Activated CD4-positive, alpha-beta T cell treated with anti-CD3 and anti-CD28 coated beads, Interleukin-2, amount 10 ng/mL, durations not matched to agents 24 days and 14 days (primary cell): Measurements from ENCODE around the gene SDE2. TPM values are rescaled to one million over a fixed set of nuclear protein-coding genes. Genes with fewer than 3 reads are reported as not detected.
"Not testable (repeated sequence)": the region's sequence is repeated elsewhere in the genome, so short reads cannot be mapped to it uniquely, and the experiment has no call there.

ENCODE experiments used
- DNase-seq: peaks from one replicate; pipeline ENCODE4 v3.0.0; 2022
- H3K27ac Mint-ChIP-seq: one replicate; pipeline ENCODE4 v1.8.0; 2022; ENCODE audit warnings: mild to moderate bottlenecking, mixed read lengths
- H3K27me3 Mint-ChIP-seq: one replicate; pipeline ENCODE4 v1.8.0; 2022; ENCODE audit warnings: mixed read lengths
- H3K36me3 Mint-ChIP-seq: one replicate; pipeline ENCODE4 v1.8.0; 2022; ENCODE audit warnings: low read depth, mild to moderate bottlenecking, mixed read lengths
- H3K4me1 Mint-ChIP-seq: one replicate; pipeline ENCODE4 v1.8.0; 2021; ENCODE audit warnings: mixed read lengths
- H3K4me3 Mint-ChIP-seq: one replicate; pipeline ENCODE4 v1.8.0; 2022; ENCODE audit warnings: mild to moderate bottlenecking, moderate library complexity, mixed read lengths
- H3K9me3 Mint-ChIP-seq: one replicate; pipeline ENCODE4 v1.8.0; 2021; ENCODE audit warnings: mixed read lengths
- intact Hi-C: fragments of 100-400 bp; cut with micrococcal nuclease; formaldehyde crosslinking; loops from one replicate; pipeline ENCODE4 v1.15.1; 2023
- total RNA-seq: library from RNA; stranded (reverse); gene quantifications from 2 replicates; pipeline ENCODE4 v1.2.3, GENCODE V29; 2022

Gene SDE2
- total RNA-seq, 1 donor from 2014 or later = 27.1 TPM

DNA sequence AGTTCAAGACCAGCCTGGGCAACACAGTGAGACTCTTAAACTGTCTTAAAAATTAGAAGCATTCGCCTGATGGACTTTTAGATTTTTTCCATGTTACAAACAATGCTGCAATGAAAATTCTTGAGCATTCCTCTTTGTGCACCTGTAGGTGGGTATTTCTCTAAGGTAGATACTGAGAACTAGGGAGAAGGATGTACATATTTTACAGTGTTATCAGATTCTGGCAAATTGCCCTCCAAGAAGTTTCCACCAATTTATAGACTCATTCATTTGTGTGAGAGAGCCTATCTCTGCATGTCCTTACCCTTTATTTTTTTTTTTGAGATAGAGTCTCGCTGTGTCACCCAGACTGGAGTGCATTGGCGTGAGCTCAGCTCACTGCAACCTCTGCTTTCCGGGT lies 45.8 kb downstream of the SDE2 start:
- H3K4me3 Mint-ChIP-seq = no peak overlapping the region
- peaks cover 24% of the 10 kb centered on the region for H3K27me3 Mint-ChIP-seq
- H3K36me3 Mint-ChIP-seq = no peaks in the 10 kb centered on the region
- H3K27ac Mint-ChIP-seq = no peak overlapping the region
- intact Hi-C loops = no loop called here
- H3K9me3 Mint-ChIP-seq = no peaks in the 10 kb centered on the region
- no peaks in the 10 kb centered on the region for H3K4me1 Mint-ChIP-seq
- DNase-seq = no peak

DNA sequence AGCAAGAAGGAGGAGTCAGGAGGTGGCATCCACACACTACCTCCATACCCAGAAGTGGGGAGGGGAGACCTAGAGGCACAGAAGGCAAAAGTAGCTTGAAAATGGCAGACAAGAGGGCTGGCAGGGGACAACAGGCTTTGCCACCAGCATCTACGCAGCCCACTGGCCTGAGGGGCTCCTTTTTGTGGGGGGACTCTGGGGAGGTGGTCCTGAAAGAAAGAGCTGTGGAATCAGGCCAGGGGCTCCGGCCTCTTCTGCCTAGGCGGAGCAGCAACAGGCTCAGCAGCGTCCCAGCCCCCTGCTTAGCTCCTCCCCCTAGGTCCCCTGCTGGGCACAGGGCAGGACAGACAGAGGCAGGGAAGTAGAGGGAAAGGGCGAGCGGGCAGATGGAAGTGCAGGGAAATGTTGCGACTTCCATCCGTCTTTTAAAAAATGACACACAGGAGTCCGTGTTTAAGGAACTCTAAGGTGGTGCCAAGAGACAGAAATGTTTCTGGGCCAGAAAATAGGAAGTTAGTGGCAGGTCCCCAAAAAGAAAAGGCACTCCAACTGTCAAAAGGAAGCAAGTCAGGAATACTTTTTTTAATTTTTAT lies 48.1 kb downstream of the SDE2 start:
- no peak overlapping the region for H3K4me3 Mint-ChIP-seq
- H3K27ac Mint-ChIP-seq = no peak overlapping the region
- H3K4me1 Mint-ChIP-seq = no peaks in the 10 kb centered on the region
- H3K9me3 Mint-ChIP-seq = no peaks in the 10 kb centered on the region
- H3K36me3 Mint-ChIP-seq = no peaks in the 10 kb centered on the region
- peaks cover 29% of the 10 kb centered on the region for H3K27me3 Mint-ChIP-seq
- no peak for DNase-seq
- intact Hi-C loops = no loop called here

DNA sequence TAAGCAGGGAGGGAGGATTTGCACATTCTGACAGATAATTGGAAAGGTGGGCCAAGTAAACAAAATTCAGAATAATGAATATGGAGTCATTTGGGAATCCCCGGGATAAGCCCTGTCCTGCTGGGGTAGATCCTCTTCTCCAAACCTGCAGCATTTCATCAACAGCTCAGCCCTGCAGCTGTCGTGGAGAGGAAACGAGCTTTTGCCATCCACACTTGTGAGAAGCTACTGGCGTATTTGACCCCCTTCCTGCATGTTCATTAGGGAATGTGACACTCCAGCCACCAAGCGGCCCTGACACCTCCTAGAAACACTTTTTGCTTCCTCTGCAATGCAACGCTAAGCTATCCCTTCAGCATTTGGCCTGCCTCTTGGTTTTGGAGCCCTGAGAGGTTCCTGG lies 50.1 kb downstream of the SDE2 start:
- H3K9me3 Mint-ChIP-seq = no peaks in the 10 kb centered on the region
- intact Hi-C loops = no loop called here
- peaks cover 7% of the 10 kb centered on the region for H3K4me1 Mint-ChIP-seq
- no peak overlapping the region for H3K27ac Mint-ChIP-seq
- no peak for DNase-seq
- H3K36me3 Mint-ChIP-seq = no peaks in the 10 kb centered on the region
- H3K27me3 Mint-ChIP-seq = peaks cover 36% of the 10 kb centered on the region
- H3K4me3 Mint-ChIP-seq = no peak overlapping the region

GRCh38 chr1:225946803-225947202 lies 52.3 kb downstream of the SDE2 start:
- Mint-ChIP-seq H3K4me3 (no peak overlapping the region), H3K27ac (no peak overlapping the region), H3K36me3 (no peaks in the 10 kb centered on the region), H3K4me1 (peaks cover 7% of the 10 kb centered on the region), H3K9me3 (no peaks in the 10 kb centered on the region), H3K27me3 (peaks cover 25% of the 10 kb centered on the region)
- intact Hi-C loops = no loop called here
- DNase-seq = no peak

DNA sequence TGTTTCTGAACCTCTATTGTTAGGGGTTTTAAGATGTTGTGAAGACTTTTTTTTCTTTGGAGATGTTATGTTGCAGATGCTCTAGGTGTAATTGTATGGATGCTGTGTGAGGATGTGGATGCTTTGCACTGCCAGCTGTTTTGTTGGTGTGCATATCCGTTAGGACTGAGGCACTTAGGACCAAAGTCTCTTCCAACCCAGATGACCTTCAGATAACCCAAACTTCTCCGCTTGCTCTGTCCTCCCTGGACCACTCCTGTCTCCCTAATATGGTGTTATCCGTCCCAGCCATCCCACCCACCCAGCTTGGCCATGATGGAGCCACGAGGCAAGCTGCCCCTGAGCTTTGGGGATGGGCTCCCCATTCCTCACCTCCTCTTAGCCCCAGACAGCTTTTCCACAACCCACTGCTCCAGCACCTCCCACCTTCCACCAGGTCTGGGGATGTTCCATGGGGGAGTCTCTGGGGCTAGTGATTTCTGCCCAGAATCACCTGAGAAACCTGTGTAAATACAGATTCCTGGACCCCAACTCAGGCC lies 53.0 kb downstream of the SDE2 start:
- no peak for DNase-seq
- H3K4me3 Mint-ChIP-seq = no peak overlapping the region
- H3K36me3 Mint-ChIP-seq = no peaks in the 10 kb centered on the region
- peaks cover 7% of the 10 kb centered on the region for H3K4me1 Mint-ChIP-seq
- H3K27me3 Mint-ChIP-seq = peaks cover 21% of the 10 kb centered on the region
- intact Hi-C loops = no loop called here
- H3K27ac Mint-ChIP-seq = no peak overlapping the region
- no peaks in the 10 kb centered on the region for H3K9me3 Mint-ChIP-seq

DNA sequence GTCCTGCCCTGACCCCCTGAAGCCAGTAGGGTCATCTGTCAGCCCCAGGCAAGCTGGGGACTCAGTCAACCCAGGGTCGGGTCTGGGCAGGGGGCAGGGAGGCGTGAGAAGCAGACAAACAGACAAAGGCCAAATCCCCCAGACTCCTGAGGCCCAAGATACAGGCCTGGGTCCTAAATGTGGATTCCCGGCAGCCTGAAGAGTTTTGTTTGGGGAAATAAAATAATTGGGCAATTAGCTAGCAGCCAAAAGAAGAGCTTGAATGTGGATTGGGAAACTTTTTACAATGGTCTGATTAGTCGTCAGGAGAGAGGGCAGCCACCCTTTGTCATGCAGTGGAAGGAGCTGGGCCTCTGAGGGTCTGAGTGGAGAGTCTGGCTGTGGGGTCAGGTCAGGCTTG lies 53.6 kb downstream of the SDE2 start:
- H3K4me3 Mint-ChIP-seq = no peak overlapping the region
- no peak for DNase-seq
- no peaks in the 10 kb centered on the region for H3K36me3 Mint-ChIP-seq
- no peak overlapping the region for H3K27ac Mint-ChIP-seq
- H3K4me1 Mint-ChIP-seq = peaks cover 7% of the 10 kb centered on the region
- H3K9me3 Mint-ChIP-seq = no peaks in the 10 kb centered on the region
- intact Hi-C loops = no loop called here
- H3K27me3 Mint-ChIP-seq = peaks cover 17% of the 10 kb centered on the region

- peak; percentile 65 for DNase-seq
- no peak overlapping the region for H3K4me3 Mint-ChIP-seq
- H3K9me3 Mint-ChIP-seq = no peaks in the 10 kb centered on the region
- peaks cover 7% of the 10 kb centered on the region for H3K4me1 Mint-ChIP-seq
- intact Hi-C loops = no loop called here
- H3K27ac Mint-ChIP-seq = peak overlapping the region; percentile 16
- H3K27me3 Mint-ChIP-seq = peaks cover 15% of the 10 kb centered on the region
- H3K36me3 Mint-ChIP-seq = no peaks in the 10 kb centered on the region
Measured at GRCh38 chr1:225944951-225945350, 54.2 kb downstream of the SDE2 start.

GRCh38 chr1:225944387-225944786 lies 54.8 kb downstream of the SDE2 start:
- H3K27ac Mint-ChIP-seq = no peak overlapping the region
- DNase-seq = no peak
- no peak overlapping the region for H3K4me3 Mint-ChIP-seq
- peaks cover 7% of the 10 kb centered on the region for H3K4me1 Mint-ChIP-seq
- intact Hi-C loops = no loop called here
- peaks cover 15% of the 10 kb centered on the region for H3K27me3 Mint-ChIP-seq
- no peaks in the 10 kb centered on the region for H3K9me3 Mint-ChIP-seq
- no peaks in the 10 kb centered on the region for H3K36me3 Mint-ChIP-seq

- DNase-seq = no peak
- Mint-ChIP-seq H3K4me3 (no peak overlapping the region), H3K36me3 (no peaks in the 10 kb centered on the region), H3K27me3 (peaks cover 13% of the 10 kb centered on the region), H3K9me3 (no peaks in the 10 kb centered on the region), H3K4me1 (peaks cover 7% of the 10 kb centered on the region), H3K27ac (no peak overlapping the region)
- intact Hi-C loops = no loop called here
Measured at GRCh38 chr1:225943582-225943981, 55.6 kb downstream of the SDE2 start.

DNA sequence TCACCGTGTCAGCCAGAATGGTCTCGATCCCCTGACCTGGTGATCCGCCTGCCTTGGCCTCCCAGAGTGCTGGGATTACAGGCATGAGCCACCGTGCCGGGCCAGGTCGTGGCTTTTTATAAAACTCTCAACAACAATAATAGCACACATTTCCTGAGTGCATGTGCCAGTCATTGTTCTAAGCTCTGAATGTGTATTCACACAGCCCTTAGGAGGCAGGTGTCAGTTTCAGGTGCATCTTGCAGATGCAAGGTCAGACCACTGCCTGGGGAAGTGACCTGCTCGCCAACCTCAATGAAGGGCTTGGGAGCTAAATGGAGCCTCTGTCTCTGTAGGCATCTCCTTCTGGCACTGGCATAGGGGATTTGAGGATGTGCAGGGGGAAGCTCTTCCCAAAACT lies 56.6 kb downstream of the SDE2 start:
- intact Hi-C loops = no loop called here
- Mint-ChIP-seq H3K4me1 (peaks cover 7% of the 10 kb centered on the region), H3K27me3 (peaks cover 11% of the 10 kb centered on the region), H3K9me3 (no peaks in the 10 kb centered on the region), H3K27ac (no peak overlapping the region), H3K36me3 (no peaks in the 10 kb centered on the region), H3K4me3 (no peak overlapping the region)
- no peak for DNase-seq

DNA sequence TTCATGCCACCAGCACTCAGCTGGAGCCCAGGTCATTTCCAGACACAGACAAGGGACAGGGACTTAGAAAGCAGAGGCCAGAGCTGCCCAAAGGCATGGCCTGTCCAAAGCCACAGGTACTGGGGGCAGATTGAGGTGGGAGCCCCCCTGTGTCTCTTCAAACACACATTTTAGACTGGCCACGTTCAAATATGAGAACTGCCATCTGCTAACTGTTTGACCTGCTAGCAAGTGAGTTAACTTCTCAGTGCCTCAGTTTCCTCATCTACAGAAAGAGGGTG lies 57.3 kb downstream of the SDE2 start:
- intact Hi-C loops = no loop called here
- no peaks in the 10 kb centered on the region for H3K9me3 Mint-ChIP-seq
- H3K27me3 Mint-ChIP-seq = peaks cover 7% of the 10 kb centered on the region
- no peak for DNase-seq
- no peaks in the 10 kb centered on the region for H3K36me3 Mint-ChIP-seq
- H3K27ac Mint-ChIP-seq = no peak overlapping the region
- H3K4me1 Mint-ChIP-seq = peaks cover 7% of the 10 kb centered on the region
- no peak overlapping the region for H3K4me3 Mint-ChIP-seq

GRCh38 chr1:225941187-225941941 lies 57.8 kb downstream of the SDE2 start, which contains the start of gene LEFTY2:
LEFTY2 (minus strand) TSS chr1:225941220; CDS start chr1:225941140, 80 bp downstream.
- Mint-ChIP-seq H3K4me3 (no peak within 1 kb of the TSS), H3K4me1 (peaks cover 7% of the 10 kb centered on the region), H3K27ac (no peak within 1 kb of the TSS), H3K9me3 (no peaks in the 10 kb centered on the region), H3K36me3 (no peaks in the 10 kb centered on the region), H3K27me3 (peaks cover 7% of the 10 kb centered on the region)
- intact Hi-C loops = no loop called here
- no peak for DNase-seq

GRCh38 chr1:225940385-225941151 lies 58.6 kb downstream of the SDE2 start:
- peaks cover 2% of the 10 kb centered on the region for H3K27me3 Mint-ChIP-seq
- intact Hi-C loops = no loop called here
- no peaks in the 10 kb centered on the region for H3K9me3 Mint-ChIP-seq

GRCh38 chr1:225939939-225940310 lies 59.2 kb downstream of the SDE2 start:
- H3K27ac Mint-ChIP-seq, H3K9me3 Mint-ChIP-seq, H3K4me3 Mint-ChIP-seq, DNase-seq, H3K4me1 Mint-ChIP-seq, H3K36me3 Mint-ChIP-seq, H3K27me3 Mint-ChIP-seq, intact Hi-C loops: not testable (repeated sequence)

More at GRCh38 chr1:225940385-225941151, 58.6 kb downstream of the SDE2 start:
- no peaks in the 10 kb centered on the region for H3K36me3 Mint-ChIP-seq
- no peak overlapping the region for H3K4me3 Mint-ChIP-seq
- no peak for DNase-seq
- H3K27ac Mint-ChIP-seq = no peak overlapping the region
- H3K4me1 Mint-ChIP-seq = peaks cover 7% of the 10 kb centered on the region
